Smooth muscle cell (in vitro differentiated cells): Measurements from ENCODE around the gene GFRAL. TPM values are rescaled to one million over a fixed set of nuclear protein-coding genes. Genes with fewer than 3 reads are reported as not detected.

Experiments used
- DNase-seq: peaks from one replicate; lab custom pipeline; 2025; ENCODE audit not compliant: unreplicated experiment; lab: John Stamatoyannopoulos, UW
- H2AFZ ChIP-seq: fragments of 200-600 bp; sonication (generic); 2 replicates; pipeline ENCODE4 v1.6.0; 2016; ENCODE audit warnings: antibody characterized with exemption, low read depth, mild to moderate bottlenecking
- H3F3A ChIP-seq: fragments of 200-600 bp; sonication (generic); 2 replicates; pipeline ENCODE4 v1.6.0; 2017; ENCODE audit warnings: antibody characterized with exemption, low read depth
- H3K27ac ChIP-seq: fragments of 200-600 bp; sonication (generic); 2 replicates; pipeline ENCODE4 v1.5.1; 2016; ENCODE audit warnings: low read depth, mild to moderate bottlenecking
- H3K27me3 ChIP-seq: fragments of 200-600 bp; sonication (generic); 2 replicates; pipeline ENCODE4 v1.6.1; 2016; ENCODE audit warnings: low read depth, mild to moderate bottlenecking
- H3K36me3 ChIP-seq: fragments of 200-600 bp; sonication (generic); 2 replicates; pipeline ENCODE4 v1.5.1; 2016; ENCODE audit warnings: low read depth
- H3K4me1 ChIP-seq: fragments of 200-600 bp; sonication (generic); 2 replicates; pipeline ENCODE4 v1.5.1; 2016; ENCODE audit warnings: low read depth
- H3K4me2 ChIP-seq: fragments of 200-600 bp; sonication (generic); 2 replicates; pipeline ENCODE4 v1.6.0; 2016; ENCODE audit warnings: mild to moderate bottlenecking
- H3K4me3 ChIP-seq: fragments of 200-600 bp; sonication (generic); 2 replicates; pipeline ENCODE4 v1.5.1; 2016; ENCODE audit warnings: mild to moderate bottlenecking
- H3K79me2 ChIP-seq: fragments of 200-600 bp; sonication (generic); 2 replicates; pipeline ENCODE4 v1.6.0; 2016; ENCODE audit warnings: low read depth, mild to moderate bottlenecking
- H3K9ac ChIP-seq: fragments of 200-600 bp; sonication (generic); 2 replicates; pipeline ENCODE4 v1.6.0; 2016; ENCODE audit warnings: low read depth
- H3K9me3 ChIP-seq: fragments of 200-600 bp; sonication (generic); replicated peaks from 2 replicates; pipeline ENCODE4 v1.5.1; 2016; ENCODE audit warnings: low read depth
- H4K20me1 ChIP-seq: fragments of 200-600 bp; sonication (generic); 2 replicates; pipeline ENCODE4 v1.6.0; 2016; ENCODE audit warnings: low read depth
- CTCF ChIP-seq: fragments of 200-600 bp; sonication (generic); IDR thresholded peaks from 2 replicates; pipeline ENCODE4 v1.5.1; 2017; ENCODE audit warnings: borderline replicate concordance, mild to moderate bottlenecking, antibody characterized with exemption; ENCODE audit not compliant: insufficient read depth, poor library complexity, severe bottlenecking
- WGBS: methylation state at CpG from one replicate; pipeline ENCODE4 v1.1.7; 2016; ENCODE audit warnings: low lambda C conversion rate; 5-methylcytosine and 5-hydroxymethylcytosine counted together
- polyA plus RNA-seq: library from polyadenylated mRNA; unstranded; fragments of >200 nt; fragmentation: Nextera tagmentation; extraction: Ambion mirVana; gene quantifications from 2 replicates; pipeline ENCODE4 v1.2.1, GENCODE V29; 2016
- total RNA-seq: library from RNA; depleted of rRNA; stranded (reverse); fragments of >200 nt; gene quantifications from 2 replicates; pipeline ENCODE4 v1.2.3, GENCODE V29; 2014

Gene GFRAL
- not detected in 2 replicates for total RNA-seq
- not detected in 2 replicates for polyA plus RNA-seq

- Histone ChIP-seq H3K9me3 (no peaks in the 10 kb centered on the region), H4K20me1 (no peaks in the 10 kb centered on the region), H3F3A (no peaks in the 10 kb centered on the region), H3K27me3 (no peaks in the 10 kb centered on the region), H3K27ac (no peak within 1 kb of the TSS), H3K9ac (no peak within 1 kb of the TSS), H2AFZ (no peak within 1 kb of the TSS), H3K79me2 (no peaks in the 10 kb centered on the region), H3K4me1 (no peaks in the 10 kb centered on the region), H3K36me3 (no peaks in the 10 kb centered on the region), H3K4me3 (no peak within 1 kb of the TSS), H3K4me2 (no peak within 1 kb of the TSS)
- DNase-seq, result no peak
- WGBS, result 79% methylated on average over 5 of the region's 5 CpGs
- TF ChIP-seq CTCF, result no peak
Measured at GRCh38 chr6:55327169-55327568, at the start of gene GFRAL. GFRAL (plus strand) TSS chr6:55327469; CDS start chr6:55327555, 86 bp downstream.

GRCh38 chr6:55277646-55278045 is 49.6 kb upstream of the GFRAL start:
- H3F3A ChIP-seq, result no peaks in the 10 kb centered on the region
- no peaks in the 10 kb centered on the region for H3K9me3 ChIP-seq
- 16% methylated on average over 5 of the region's 5 CpGs for WGBS
- H3K4me1 ChIP-seq, result no peaks in the 10 kb centered on the region
- H3K27me3 ChIP-seq, result no peaks in the 10 kb centered on the region
- no peaks in the 10 kb centered on the region for H3K79me2 ChIP-seq
- TF ChIP-seq CTCF, result no peak
- H3K4me2 ChIP-seq, result peak overlapping the region; percentile 81
- H3K27ac ChIP-seq, result no peak overlapping the region
- H3K9ac ChIP-seq, result no peak overlapping the region
- no peak for DNase-seq
- no peaks in the 10 kb centered on the region for H4K20me1 ChIP-seq
- peak overlapping the region; percentile 33 for H3K4me3 ChIP-seq
- no peaks in the 10 kb centered on the region for H3K36me3 ChIP-seq
- H2AFZ ChIP-seq, result peak overlapping the region; percentile 84

GRCh38 chr6:55281215-55281614 is 46.1 kb upstream of the GFRAL start:
- H3K9ac ChIP-seq, result no peak overlapping the region
- no peaks in the 10 kb centered on the region for H3K4me1 ChIP-seq
- no peaks in the 10 kb centered on the region for H3F3A ChIP-seq
- H2AFZ ChIP-seq, result no peak overlapping the region
- TF ChIP-seq CTCF, result no peak
- H3K27me3 ChIP-seq, result no peaks in the 10 kb centered on the region
- H4K20me1 ChIP-seq, result no peaks in the 10 kb centered on the region
- no peaks in the 10 kb centered on the region for H3K9me3 ChIP-seq
- no peaks in the 10 kb centered on the region for H3K36me3 ChIP-seq
- no peak overlapping the region for H3K4me2 ChIP-seq
- no peak for DNase-seq
- WGBS, result 75% methylated on average over 4 of the region's 4 CpGs
- no peak overlapping the region for H3K27ac ChIP-seq
- H3K4me3 ChIP-seq, result no peak overlapping the region
- no peaks in the 10 kb centered on the region for H3K79me2 ChIP-seq

GRCh38 chr6:55282115-55282514 is 45.2 kb upstream of the GFRAL start:
- Histone ChIP-seq H3K4me3 (no peak overlapping the region), H3K9me3 (no peaks in the 10 kb centered on the region), H3K36me3 (no peaks in the 10 kb centered on the region), H3K27ac (no peak overlapping the region), H2AFZ (no peak overlapping the region), H3K4me2 (no peak overlapping the region), H4K20me1 (no peaks in the 10 kb centered on the region), H3K9ac (no peak overlapping the region), H3K4me1 (no peaks in the 10 kb centered on the region), H3K79me2 (no peaks in the 10 kb centered on the region), H3K27me3 (no peaks in the 10 kb centered on the region), H3F3A (no peaks in the 10 kb centered on the region)
- TF ChIP-seq CTCF, result no peak
- DNase-seq, result no peak
- WGBS, result 80% methylated on average over 6 of the region's 6 CpGs
